ENCODE data around the gene ATP2C1.

The ATP2C1 gene

DNA sequence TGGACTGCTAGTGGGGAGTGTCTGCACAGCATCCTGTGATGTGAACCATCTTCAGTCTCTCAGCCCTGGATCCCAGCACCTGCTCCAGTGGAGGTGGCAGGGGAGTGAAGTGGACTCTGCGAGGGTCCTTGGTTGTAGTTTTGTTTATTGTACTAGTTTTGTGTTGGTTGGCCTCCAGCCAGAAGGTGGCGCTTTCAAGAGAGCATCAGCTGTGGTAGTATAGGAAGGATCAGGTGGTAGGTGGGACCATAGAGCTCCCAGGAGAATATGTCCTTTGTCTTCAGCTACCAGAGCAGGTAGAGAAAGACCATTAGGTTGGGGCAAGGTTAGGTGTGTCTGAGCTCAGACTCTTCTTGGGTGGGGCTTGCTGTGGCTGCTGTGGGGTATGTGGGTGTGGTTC is 153.7 kb downstream of the ATP2C1 start:
- no peak for DNase-seq (ENCODE audit: low spot score)

GRCh38 chr3:131048030-131048429 is 154.1 kb downstream of the ATP2C1 start:
- DNase-seq (ENCODE audit: low spot score), result no peak

GRCh38 chr3:131050001-131050400 is 156.1 kb downstream of the ATP2C1 start:
- no peak for DNase-seq (ENCODE audit: low spot score)

GRCh38 chr3:131053043-131053859 is 159.4 kb downstream of the ATP2C1 start:
- no peak for DNase-seq (ENCODE audit: low spot score)
